PC-9 (cell line): Measurements from ENCODE around the gene MAP2K6. TPM values are rescaled to one million over a fixed set of nuclear protein-coding genes. Genes with fewer than 3 reads are reported as not detected.

Experiments
- BruUV-seq: library from RNA; stranded (reverse); fragments of 400-500 nt; replicated peaks from 2 replicates; lab custom pipeline; 2021; lab: Mats Ljungman, UMichigan
- CTCF ChIA-PET: fragments of 300-600 bp; sonication (Branson Sonifier 250); formaldehyde crosslinking; loops from one replicate; lab custom pipeline; 2022; ENCODE audit warnings: antibody characterized with exemption; lab: Charles Lee
- POLR2A ChIA-PET: fragments of 300-600 bp; sonication (Branson Sonifier 250); formaldehyde crosslinking; loops from one replicate; lab custom pipeline; 2022; ENCODE audit warnings: antibody characterized with exemption; ENCODE audit not compliant: unreplicated experiment; lab: Charles Lee
- DNase-seq, 2 experiments: peaks; one replicate each; pipeline versions ENCODE4 v3.0.0 to v3.0.0-alpha.2; 2015 to 2022; ENCODE audit warnings: mixed read lengths in 1 of 2
- H2AFZ ChIP-seq: fragments of 200-600 bp; sonication (generic); 2 replicates; pipeline ENCODE4 v1.8.1; 2017; ENCODE audit warnings: antibody characterized with exemption
- H3F3A ChIP-seq: fragments of 200-600 bp; sonication (generic); 2 replicates; pipeline ENCODE4 v1.8.1; 2017; ENCODE audit warnings: antibody characterized with exemption, mild to moderate bottlenecking, low read depth; ENCODE audit not compliant: insufficient read depth
- H3K27ac ChIP-seq: fragments of 200-600 bp; sonication (generic); 2 replicates; pipeline ENCODE4 v1.6.1; 2016; ENCODE audit warnings: mixed run types
- H3K27me3 ChIP-seq: fragments of 200-600 bp; sonication (generic); 2 replicates; pipeline ENCODE4 v1.6.1; 2016; ENCODE audit warnings: low read depth, mixed run types; ENCODE audit not compliant: insufficient read depth
- H3K36me3 ChIP-seq: fragments of 200-600 bp; sonication (generic); 2 replicates; pipeline ENCODE4 v1.6.1; 2016; ENCODE audit warnings: low read depth, mixed run types
- H3K4me1 ChIP-seq: fragments of 200-600 bp; sonication (generic); replicated peaks from 2 replicates; pipeline ENCODE4 v1.6.1; 2016; ENCODE audit warnings: mixed run types; ENCODE audit not compliant: insufficient read depth
- H3K4me2 ChIP-seq: fragments of 200-600 bp; sonication (generic); 2 replicates; pipeline ENCODE4 v1.6.1; 2017; ENCODE audit warnings: mixed run types
- H3K4me3 ChIP-seq: fragments of 200-600 bp; sonication (generic); 2 replicates; pipeline ENCODE4 v1.6.1; 2016; ENCODE audit warnings: mixed run types
- H3K79me2 ChIP-seq: fragments of 200-600 bp; sonication (generic); 2 replicates; pipeline ENCODE4 v1.6.1; 2017; ENCODE audit warnings: low read depth, mixed run types
- H3K9me2 ChIP-seq: fragments of 200-600 bp; sonication (generic); 2 replicates; pipeline ENCODE4 v1.8.1; 2017; ENCODE audit warnings: mild to moderate bottlenecking; ENCODE audit not compliant: insufficient read depth
- H3K9me3 ChIP-seq: fragments of 200-600 bp; sonication (generic); 2 replicates; pipeline ENCODE4 v1.8.1; 2016; ENCODE audit warnings: low read depth; ENCODE audit not compliant: insufficient read depth
- H4K20me1 ChIP-seq: fragments of 200-600 bp; sonication (generic); 2 replicates; pipeline ENCODE4 v1.8.1; 2017; ENCODE audit not compliant: insufficient read depth
- EZH2 ChIP-seq: fragments of 200-600 bp; sonication (generic); IDR thresholded peaks from 2 replicates; pipeline ENCODE4 v1.8.0; 2017; ENCODE audit warnings: antibody characterized with exemption, low read depth
- intact Hi-C: fragments of 100-400 bp; cut with micrococcal nuclease; formaldehyde crosslinking; loops from one replicate; pipeline ENCODE4 v1.10.0; 2022; ENCODE audit not compliant: unreplicated experiment
- total RNA-seq: library from RNA; stranded (reverse); gene quantifications from 2 replicates; pipeline ENCODE4 v1.2.3, GENCODE V29; 2021
- TF ChIP-seq, protein P1 (sequence below): fragments of 200-600 bp; sonication (generic); conservative IDR thresholded peaks from 2 replicates; pipeline ENCODE4 v1.6.1; 2017; ENCODE audit warnings: mixed run types, antibody characterized with exemption, mild to moderate bottlenecking, moderate library complexity

Gene MAP2K6
- total RNA-seq, 1 experiment from 2014 or later = 1.6 TPM

- intact Hi-C loops = no loop called here
- H3K4me2 ChIP-seq = no peak overlapping the region
- no peaks in the 10 kb centered on the region for H3K27me3 ChIP-seq
- H3K79me2 ChIP-seq = no peaks in the 10 kb centered on the region
- no peaks in the 10 kb centered on the region for H3K4me1 ChIP-seq
- H2AFZ ChIP-seq = no peak overlapping the region
- ChIA-PET POLR2A (no interaction called here), CTCF (no interaction called here)
- no peaks in the 10 kb centered on the region for H3K9me3 ChIP-seq
- TF ChIP-seq, protein P1, sequence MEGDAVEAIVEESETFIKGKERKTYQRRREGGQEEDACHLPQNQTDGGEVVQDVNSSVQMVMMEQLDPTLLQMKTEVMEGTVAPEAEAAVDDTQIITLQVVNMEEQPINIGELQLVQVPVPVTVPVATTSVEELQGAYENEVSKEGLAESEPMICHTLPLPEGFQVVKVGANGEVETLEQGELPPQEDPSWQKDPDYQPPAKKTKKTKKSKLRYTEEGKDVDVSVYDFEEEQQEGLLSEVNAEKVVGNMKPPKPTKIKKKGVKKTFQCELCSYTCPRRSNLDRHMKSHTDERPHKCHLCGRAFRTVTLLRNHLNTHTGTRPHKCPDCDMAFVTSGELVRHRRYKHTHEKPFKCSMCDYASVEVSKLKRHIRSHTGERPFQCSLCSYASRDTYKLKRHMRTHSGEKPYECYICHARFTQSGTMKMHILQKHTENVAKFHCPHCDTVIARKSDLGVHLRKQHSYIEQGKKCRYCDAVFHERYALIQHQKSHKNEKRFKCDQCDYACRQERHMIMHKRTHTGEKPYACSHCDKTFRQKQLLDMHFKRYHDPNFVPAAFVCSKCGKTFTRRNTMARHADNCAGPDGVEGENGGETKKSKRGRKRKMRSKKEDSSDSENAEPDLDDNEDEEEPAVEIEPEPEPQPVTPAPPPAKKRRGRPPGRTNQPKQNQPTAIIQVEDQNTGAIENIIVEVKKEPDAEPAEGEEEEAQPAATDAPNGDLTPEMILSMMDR = no peak
- no peak for TF ChIP-seq EZH2
- no peak overlapping the region for H3K27ac ChIP-seq
- no peaks in the 10 kb centered on the region for H4K20me1 ChIP-seq
- BruUV-seq = no TSS peak
- no peak overlapping the region for H3K4me3 ChIP-seq
- H3K9me2 ChIP-seq = no peaks in the 10 kb centered on the region
- H3F3A ChIP-seq = no peaks in the 10 kb centered on the region
- H3K36me3 ChIP-seq = no peaks in the 10 kb centered on the region
- DNase-seq = no peak
Observed at GRCh38 chr17:69441179-69441578, 26.7 kb downstream of the MAP2K6 start.

DNA sequence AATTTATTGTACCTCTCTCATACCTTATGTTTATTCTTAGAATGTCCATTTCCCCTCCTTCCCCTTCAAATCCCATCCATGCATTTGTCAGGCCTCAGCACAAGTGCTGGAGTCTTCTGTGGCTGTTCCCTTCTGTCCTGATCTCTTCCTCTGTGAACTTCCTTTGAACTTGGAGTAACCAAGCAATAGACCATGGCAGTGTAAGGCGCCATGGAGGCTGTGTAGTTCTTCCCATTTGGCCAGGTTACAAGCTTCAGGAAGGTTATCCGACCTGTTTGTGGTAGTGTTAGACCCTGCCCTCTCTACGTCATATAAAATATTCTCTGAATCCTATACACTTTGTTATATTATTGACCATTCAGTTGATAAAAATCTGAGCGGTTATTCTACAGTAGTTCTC, 28.6 kb downstream of the MAP2K6 start:
- POLR2A ChIA-PET = no interaction called here
- H3K9me3 ChIP-seq = no peaks in the 10 kb centered on the region
- no peaks in the 10 kb centered on the region for H3K4me1 ChIP-seq
- no TSS peak for BruUV-seq
- no peak overlapping the region for H2AFZ ChIP-seq
- no peak overlapping the region for H3K4me3 ChIP-seq
- TF ChIP-seq EZH2 = no peak
- TF ChIP-seq, protein P1 = no peak
- no peaks in the 10 kb centered on the region for H3K79me2 ChIP-seq
- no peaks in the 10 kb centered on the region for H3K9me2 ChIP-seq
- H3K27ac ChIP-seq = no peak overlapping the region
- H3K27me3 ChIP-seq = no peaks in the 10 kb centered on the region
- no peak for DNase-seq
- CTCF ChIA-PET = no interaction called here
- H3K4me2 ChIP-seq = no peak overlapping the region
- no peaks in the 10 kb centered on the region for H4K20me1 ChIP-seq
- intact Hi-C loops = no loop called here
- no peaks in the 10 kb centered on the region for H3K36me3 ChIP-seq
- H3F3A ChIP-seq = no peaks in the 10 kb centered on the region

DNA sequence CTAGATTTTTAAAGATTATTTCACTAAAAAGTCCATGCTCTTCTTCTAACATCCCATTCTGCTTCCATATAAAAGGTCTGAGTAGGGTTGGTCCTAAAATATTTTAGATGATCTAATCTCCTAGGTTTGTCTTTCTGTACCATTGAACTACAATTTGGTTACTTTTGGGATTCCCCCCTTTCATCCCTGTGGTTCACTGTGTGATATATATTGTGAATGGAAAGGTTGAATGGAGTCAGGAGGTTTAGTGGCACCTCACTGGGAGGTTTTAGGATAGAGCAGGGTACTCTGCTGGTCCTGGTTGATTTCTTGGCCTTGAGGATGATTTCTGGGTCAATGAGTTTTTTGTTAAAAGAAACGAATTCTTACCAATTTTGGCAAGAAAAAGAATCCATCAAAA, 29.5 kb downstream of the MAP2K6 start:
- BruUV-seq = no TSS peak
- Histone ChIP-seq H3K9me2 (no peaks in the 10 kb centered on the region), H3K79me2 (no peaks in the 10 kb centered on the region), H4K20me1 (no peaks in the 10 kb centered on the region), H3K4me1 (no peaks in the 10 kb centered on the region), H3K4me2 (no peak overlapping the region), H3F3A (no peaks in the 10 kb centered on the region), H3K27ac (no peak overlapping the region), H2AFZ (no peak overlapping the region), H3K27me3 (no peaks in the 10 kb centered on the region), H3K4me3 (no peak overlapping the region), H3K36me3 (no peaks in the 10 kb centered on the region), H3K9me3 (no peaks in the 10 kb centered on the region)
- no peak for DNase-seq
- intact Hi-C loops = no loop called here
- TF ChIP-seq, protein P1 = no peak
- TF ChIP-seq EZH2 = no peak
- POLR2A ChIA-PET = interaction anchor here (0.7 kb wide), 1 partner anchor 36 kb away, joined by 8 read pairs; no protein-coding TSS in a partner anchor
- CTCF ChIA-PET = no interaction called here
